HCT116 (cell line): ENCODE measurements around the gene FHIT. TPM values are rescaled to one million over a fixed set of nuclear protein-coding genes. Genes with fewer than 3 reads are reported as not detected.

ENCODE experiments used
- ATAC-seq: fragments of 200-7000 bp; cut with Tn5 transposase; 2 replicates; pipeline ENCODE4 v1.9.1; 2020; ENCODE audit warnings: mild to moderate bottlenecking, moderate library complexity
- BruUV-seq: library from RNA; stranded (reverse); fragments of 400-500 nt; replicated peaks from 2 replicates; lab custom pipeline; 2021; lab: Mats Ljungman, UMichigan
- CTCF ChIA-PET: fragments of 300-600 bp; sonication (Branson Sonifier 250); formaldehyde crosslinking; loops from one replicate; lab custom pipeline; 2021; ENCODE audit warnings: antibody characterized with exemption; lab: Charles Lee
- POLR2A ChIA-PET: fragments of 300-600, 350-600 bp; sonication (Branson Sonifier 250); formaldehyde crosslinking; loops from one replicate; lab custom pipeline; 2021; ENCODE audit warnings: antibody characterized with exemption; lab: Charles Lee
- RAD21 ChIA-PET, 2 experiments: fragments of 300-600 bp; sonication (Branson Sonifier 250); formaldehyde crosslinking; loops; one replicate each; lab custom pipeline; 2023; ENCODE audit warnings: low total read pairs in 2 of 2; ENCODE audit not compliant: uncharacterized antibody in 2 of 2, unreplicated experiment in 2 of 2, low non-redundant PET in 1 of 2; lab: Charles Lee
- DNase-seq: peaks from one replicate; pipeline ENCODE4 v3.0.0-alpha.2; 2010; ENCODE audit warnings: low read depth, low spot score
- H2AFZ ChIP-seq: fragments of 200-600 bp; shearing (Covaris generic), sonication (generic); 2 replicates; pipeline ENCODE4 v1.6.1; 2017; ENCODE audit warnings: low read depth, mixed run types, mixed read lengths, antibody characterized with exemption, low read length; ENCODE audit not compliant: poor library complexity, severe bottlenecking
- H3K27ac ChIP-seq: 2 replicates; pipeline ENCODE4 v1.5.1; 2012; ENCODE audit warnings: low read depth, low read length
- H3K27me3 ChIP-seq: fragments of 200-600 bp; sonication (generic); 2 replicates; pipeline ENCODE4 v1.6.1; 2016; ENCODE audit warnings: mixed run types, low read length, mixed read lengths; ENCODE audit not compliant: insufficient read depth
- H3K36me3 ChIP-seq, 2 experiments: fragments of 200-500 bp in 1 of 2; fragments of 200-600 bp in 1 of 2; sonication (Bioruptor generic) in 1 of 2; sonication (generic) in 1 of 2; 2 replicates each; pipeline versions ENCODE4 v1.5.1 to v1.6.1; 2014 to 2016; ENCODE audit warnings: low read length in 2 of 2, inconsistent platforms in 1 of 2, mixed read lengths in 1 of 2, mixed run types in 1 of 2; ENCODE audit not compliant: insufficient read depth in 2 of 2, control insufficient read depth in 1 of 2
- H3K4me1 ChIP-seq, 2 experiments: fragments of 200-600 bp in 1 of 2; sonication (generic) in 1 of 2; 2 replicates each; pipeline versions ENCODE4 v1.5.1 to v1.6.1; 2012 to 2017; ENCODE audit warnings: low read length in 2 of 2, inconsistent platforms in 1 of 2, mild to moderate bottlenecking in 1 of 2, mixed read lengths in 1 of 2, mixed run types in 1 of 2, moderate library complexity in 1 of 2; ENCODE audit not compliant: insufficient read depth in 2 of 2, control insufficient read depth in 1 of 2
- H3K4me2 ChIP-seq: fragments of 200-600 bp; sonication (generic); 2 replicates; pipeline ENCODE4 v1.6.1; 2017; ENCODE audit warnings: mixed run types, low read length, mixed read lengths
- H3K4me3 ChIP-seq, 2 experiments: fragments of 200-600 bp in 1 of 2; sonication (generic) in 1 of 2; replicated peaks in 1 of 2; 2 replicates each; pipeline ENCODE4 v1.5.1; 2011 to 2016; ENCODE audit warnings: low read length in 2 of 2, control low read depth in 1 of 2, low read depth in 1 of 2, mild to moderate bottlenecking in 1 of 2, mixed read lengths in 1 of 2, mixed run types in 1 of 2
- H3K79me2 ChIP-seq: fragments of 200-600 bp; sonication (generic); 2 replicates; pipeline ENCODE4 v1.6.1; 2017; ENCODE audit warnings: mild to moderate bottlenecking, mixed run types, low read length, moderate library complexity, mixed read lengths; ENCODE audit not compliant: insufficient read depth
- H3K9ac ChIP-seq: fragments of 200-600 bp; sonication (generic); 2 replicates; pipeline ENCODE4 v1.6.1; 2016; ENCODE audit warnings: low read length, mixed read lengths
- H3K9me2 ChIP-seq: fragments of 200-600 bp; sonication (generic), shearing (Covaris generic); 2 replicates; pipeline ENCODE4 v1.6.1; 2017; ENCODE audit warnings: mixed run types, mild to moderate bottlenecking, moderate library complexity; ENCODE audit not compliant: insufficient read depth
- H3K9me3 ChIP-seq, 2 experiments: fragments of 200-500 bp in 1 of 2; fragments of 200-600 bp in 1 of 2; sonication (Bioruptor generic) in 1 of 2; sonication (generic) in 1 of 2; 2 replicates each; pipeline ENCODE4 v1.6.1; 2014 to 2017; ENCODE audit warnings: low read length in 2 of 2, mixed read lengths in 2 of 2, inconsistent platforms in 1 of 2, low read depth in 1 of 2, mild to moderate bottlenecking in 1 of 2, mixed run types in 1 of 2, moderate library complexity in 1 of 2; ENCODE audit not compliant: control insufficient read depth in 1 of 2, insufficient read depth in 1 of 2
- H4K20me1 ChIP-seq: fragments of 200-600 bp; sonication (generic), shearing (Covaris generic); 2 replicates; pipeline ENCODE4 v1.6.1; 2017; ENCODE audit warnings: mixed run types, mild to moderate bottlenecking, moderate library complexity; ENCODE audit not compliant: insufficient read depth
- CEBPB ChIP-seq: IDR thresholded peaks from 2 replicates; pipeline ENCODE4 v1.6.1; 2012; ENCODE audit warnings: low read depth
- FOSL1 ChIP-seq: IDR thresholded peaks from 2 replicates; pipeline ENCODE4 v1.6.1; 2012; ENCODE audit warnings: low read depth
- POLR2A ChIP-seq: IDR thresholded peaks from 2 replicates; pipeline ENCODE4 v1.7.0; 2011; ENCODE audit warnings: borderline replicate concordance; ENCODE audit not compliant: insufficient read depth, insufficient read length; ENCODE audit errors: extremely low read depth
- REST ChIP-seq: IDR thresholded peaks from 2 replicates; pipeline ENCODE4 v1.6.1; 2012; ENCODE audit warnings: low read depth
- SP1 ChIP-seq: IDR thresholded peaks from 2 replicates; pipeline ENCODE4 v1.6.1; 2012; ENCODE audit warnings: low read depth
- YY1 ChIP-seq: IDR thresholded peaks from 2 replicates; pipeline ENCODE4 v1.6.1; 2011; ENCODE audit warnings: low read length, low read depth, moderate library complexity, mild to moderate bottlenecking; ENCODE audit not compliant: insufficient replicate concordance; ENCODE audit errors: extremely low read depth
- intact Hi-C: fragments of 100-400 bp; cut with micrococcal nuclease; formaldehyde crosslinking; loops from 2 replicates; pipeline ENCODE4 v1.10.0; 2022
- total RNA-seq: library from RNA; stranded (reverse); gene quantifications from one replicate; pipeline ENCODE4 v1.2.1, GENCODE V29; 2021; ENCODE audit not compliant: unreplicated experiment
- TF ChIP-seq, protein P1 (sequence below): IDR thresholded peaks from 2 replicates; pipeline ENCODE4 v1.6.1; 2012

FHIT gene
- total RNA-seq, 1 experiment from 2014 or later, result 20.1 TPM

- intact Hi-C loops, result loop anchor here (10.0 kb wide), 1 partner anchor 52 kb away; no protein-coding TSS in a partner anchor
- Histone ChIP-seq H3K36me3 (no peaks in the 10 kb centered on the region), H2AFZ (no peak overlapping the region), H3K4me2 (no peak overlapping the region), H4K20me1 (no peaks in the 10 kb centered on the region), H3K4me3 (no peak overlapping the region), H3K27me3 (no peaks in the 10 kb centered on the region), H3K79me2 (no peaks in the 10 kb centered on the region), H3K27ac (no peak overlapping the region), H3K9ac (no peak overlapping the region), H3K9me2 (no peaks in the 10 kb centered on the region), H3K9me3 (no peaks in the 10 kb centered on the region), H3K4me1 (peaks cover 0 to 3% of the 10 kb centered on the region in 2 experiments; a peak in 2 of 4 replicates)
- ChIA-PET CTCF (no interaction called here), POLR2A (no interaction called here), RAD21 (no interaction called here)
- no peak for ATAC-seq
- BruUV-seq, result no TSS peak
- DNase-seq, result no peak
- no peak for TF ChIP-seq POLR2A
- no peak for TF ChIP-seq REST
- no peak for TF ChIP-seq CEBPB
- TF ChIP-seq, protein P1, sequence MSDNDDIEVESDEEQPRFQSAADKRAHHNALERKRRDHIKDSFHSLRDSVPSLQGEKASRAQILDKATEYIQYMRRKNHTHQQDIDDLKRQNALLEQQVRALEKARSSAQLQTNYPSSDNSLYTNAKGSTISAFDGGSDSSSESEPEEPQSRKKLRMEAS, result no peak
- TF ChIP-seq YY1, result no peak
Observed at GRCh38 chr3:60366486-60366885, 884.8 kb downstream of the FHIT start.

DNA sequence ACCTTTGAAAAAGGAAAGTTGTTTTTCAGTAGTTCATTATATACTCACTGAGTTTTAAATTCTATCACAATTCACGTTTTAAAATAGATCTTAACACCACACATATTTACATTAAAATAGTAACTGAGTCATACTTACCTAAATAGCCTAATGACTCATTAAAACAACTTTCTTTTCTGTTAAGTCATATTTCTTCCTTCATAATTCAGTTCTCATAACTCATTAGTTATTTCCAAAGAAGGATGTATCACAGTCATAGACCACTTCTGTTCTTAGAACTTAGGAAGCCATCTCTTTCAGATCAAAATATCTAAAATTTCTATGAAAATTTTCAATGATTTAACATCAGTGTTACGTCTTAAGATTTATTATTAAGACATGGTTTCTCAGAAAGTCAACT, 885.9 kb downstream of the FHIT start:
- peak overlapping the region; percentile 7; the same call in 1 of the 2 replicates for H3K4me2 ChIP-seq
- no peak overlapping the region for H2AFZ ChIP-seq
- H3K36me3 ChIP-seq, result no peaks in the 10 kb centered on the region
- H3K9me2 ChIP-seq, result no peaks in the 10 kb centered on the region
- H3K9me3 ChIP-seq, result no peaks in the 10 kb centered on the region
- ChIA-PET CTCF (no interaction called here), POLR2A (no interaction called here), RAD21 (no interaction called here)
- no peak overlapping the region for H3K9ac ChIP-seq
- no peaks in the 10 kb centered on the region for H4K20me1 ChIP-seq
- intact Hi-C loops, result loop anchor here (10.0 kb wide), 1 partner anchor 51 kb away; no protein-coding TSS in a partner anchor
- no peaks in the 10 kb centered on the region for H3K27me3 ChIP-seq
- H3K27ac ChIP-seq, result no peak overlapping the region
- no peaks in the 10 kb centered on the region for H3K79me2 ChIP-seq
- no peak for ATAC-seq
- H3K4me1 ChIP-seq, result peaks cover 0 to 3% of the 10 kb centered on the region in 2 experiments; a peak in 2 of 4 replicates
- TF ChIP-seq SP1 (no peak), FOSL1 (peak; percentile 33; the same call in 1 of the 2 replicates)
- TF ChIP-seq, all 23 proteins: peak for 1
- BruUV-seq, result no TSS peak
- no peak for DNase-seq
- H3K4me3 ChIP-seq, result no peak overlapping the region
